HG03139 (cell line): ENCODE measurements around the gene HHATL.
"Not testable (repeated sequence)": the region's sequence is repeated elsewhere in the genome, so short reads cannot be mapped to it uniquely, and the experiment has no call there.

ENCODE experiments used
- ATAC-seq: cut with Tn5 transposase; IDR thresholded peaks from one replicate; pipeline ENCODE4 v1.9.1; 2021; ENCODE audit not compliant: unreplicated experiment

HHATL gene

DNA sequence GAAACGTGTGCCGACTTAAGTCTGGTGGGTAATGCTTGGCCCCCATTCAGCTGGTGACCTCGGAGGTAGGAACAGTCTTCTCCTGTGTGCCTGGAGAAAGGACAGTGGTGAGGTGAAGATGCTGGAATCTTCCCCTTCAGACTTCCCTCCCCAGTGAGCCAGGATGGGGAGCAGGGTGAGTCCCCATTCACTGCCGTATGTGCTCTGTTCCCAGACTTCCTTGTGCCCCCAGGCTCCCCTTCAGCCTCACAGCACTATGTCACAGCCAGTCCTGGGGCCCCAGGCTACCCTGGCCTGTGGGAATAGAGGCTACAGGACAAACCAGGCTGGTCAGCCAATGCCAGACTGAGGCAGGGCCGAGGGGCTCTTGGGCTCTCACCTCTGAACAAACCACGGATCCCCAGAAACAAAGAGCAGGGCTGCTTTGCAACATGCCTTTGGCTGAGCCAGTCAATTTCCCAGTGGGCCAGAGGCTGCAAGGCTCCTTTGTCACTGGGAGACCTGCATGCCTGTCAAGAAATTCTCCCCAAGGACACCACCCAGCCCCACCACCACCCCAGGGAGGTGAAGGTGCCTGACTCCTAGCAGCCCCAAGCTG lies 31.8 kb upstream of the HHATL start:
- ATAC-seq = no peak

- ATAC-seq = no peak
Observed at GRCh38 chr3:42733501-42734262, 31.1 kb upstream of the HHATL start.

DNA sequence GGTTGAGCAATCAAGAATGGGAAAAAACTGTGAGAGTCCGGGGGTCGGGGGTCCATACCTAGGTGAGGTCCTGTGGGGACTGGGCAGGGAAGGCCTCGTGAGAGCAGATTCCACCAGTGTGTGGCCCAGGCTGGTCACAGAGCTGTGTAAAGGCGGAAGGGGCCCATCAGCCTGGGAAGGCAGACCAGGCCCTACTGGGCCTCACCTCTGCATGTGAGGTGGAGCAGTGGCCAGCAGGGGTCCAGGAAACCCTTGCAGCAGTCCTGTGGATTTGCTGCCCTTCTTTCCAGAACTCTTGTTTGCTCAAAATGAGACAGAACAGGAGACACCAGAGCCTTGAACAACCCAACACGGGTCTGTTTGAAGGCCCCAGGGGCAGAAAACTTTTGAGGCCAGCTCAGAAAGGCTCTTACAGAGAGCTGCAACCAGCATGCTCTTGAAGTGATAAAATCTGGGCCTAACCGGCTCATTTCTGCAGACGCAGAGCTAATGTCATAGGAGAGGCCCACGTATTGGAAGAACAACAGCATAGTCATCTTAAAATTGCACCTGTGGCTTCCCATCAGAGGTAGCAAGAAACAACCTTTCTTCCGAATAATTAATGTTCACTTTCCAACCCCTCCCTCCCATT lies 30.3 kb upstream of the HHATL start:
- ATAC-seq = no peak

DNA sequence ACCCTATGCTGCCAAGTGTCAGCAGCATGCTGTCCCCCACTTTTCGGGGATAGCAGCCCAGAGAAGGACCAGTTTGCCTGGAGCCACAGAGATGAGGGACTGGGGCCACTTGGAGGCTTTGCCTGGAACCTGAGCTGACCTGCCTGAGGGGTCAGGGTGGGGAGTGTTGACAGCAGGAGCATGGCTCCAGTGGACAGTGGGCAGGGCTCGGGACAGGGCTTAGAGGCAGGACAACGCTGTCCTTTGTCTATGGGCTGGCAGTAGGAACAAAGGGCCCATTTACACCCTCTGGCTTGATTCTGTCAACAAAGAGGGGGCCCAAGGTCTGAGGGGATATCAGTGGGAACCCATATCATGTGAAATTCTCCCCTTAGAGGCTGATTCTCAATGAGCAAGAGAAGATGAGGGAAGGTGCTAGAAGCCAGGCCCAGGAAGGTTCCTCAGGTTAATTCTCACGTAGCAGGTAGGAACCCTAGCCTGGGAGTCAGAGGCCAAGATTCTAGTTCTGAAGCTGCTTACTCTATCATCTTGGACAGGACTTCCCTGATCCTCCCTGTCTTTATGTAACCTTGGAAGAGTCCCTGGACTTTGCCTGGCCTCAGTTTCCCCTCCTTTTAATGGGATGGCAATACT lies 29.7 kb upstream of the HHATL start:
- no peak for ATAC-seq

- ATAC-seq = no peak
Observed at GRCh38 chr3:42731476-42732195, 29.0 kb upstream of the HHATL start.

- ATAC-seq = no peak
Observed at GRCh38 chr3:42730706-42731420, 28.3 kb upstream of the HHATL start.

- no peak for ATAC-seq
Observed at GRCh38 chr3:42730294-42730693, 27.7 kb upstream of the HHATL start.

DNA sequence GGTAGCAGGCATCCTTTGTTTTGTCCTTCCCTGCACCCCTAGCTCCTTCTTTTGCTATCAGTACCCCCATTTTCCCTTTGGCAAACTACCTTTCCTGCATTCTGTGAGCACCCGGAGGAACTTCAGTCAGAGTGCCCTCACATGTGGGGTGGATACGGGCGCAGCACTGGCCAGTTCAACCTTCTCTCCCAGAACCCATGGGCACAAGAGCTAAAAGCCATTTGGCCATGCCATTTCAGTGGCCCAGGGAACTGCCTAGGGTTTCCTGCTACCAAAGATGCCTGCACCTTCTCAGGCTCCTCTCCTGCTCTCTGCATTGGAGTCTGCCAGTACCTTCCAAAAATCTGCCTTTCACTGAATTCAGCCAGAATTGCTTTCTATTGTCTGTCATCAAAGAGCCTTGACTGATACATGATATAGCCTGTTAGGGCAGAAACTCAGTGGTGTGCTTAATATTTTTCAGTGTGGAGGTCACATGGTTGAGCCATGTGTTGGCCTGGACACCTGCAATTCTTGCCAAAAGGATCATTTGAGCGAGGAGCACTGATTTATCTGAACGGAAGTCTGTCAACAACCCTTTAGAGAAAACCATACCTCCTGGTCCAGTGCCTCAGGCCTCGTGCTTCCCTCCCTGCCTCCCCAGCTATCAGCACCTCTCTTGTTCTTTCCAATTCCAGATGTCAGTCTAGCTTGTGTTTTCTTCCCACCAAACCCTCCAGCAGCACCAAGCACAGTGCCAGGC lies 27.0 kb upstream of the HHATL start:
- no peak for ATAC-seq

DNA sequence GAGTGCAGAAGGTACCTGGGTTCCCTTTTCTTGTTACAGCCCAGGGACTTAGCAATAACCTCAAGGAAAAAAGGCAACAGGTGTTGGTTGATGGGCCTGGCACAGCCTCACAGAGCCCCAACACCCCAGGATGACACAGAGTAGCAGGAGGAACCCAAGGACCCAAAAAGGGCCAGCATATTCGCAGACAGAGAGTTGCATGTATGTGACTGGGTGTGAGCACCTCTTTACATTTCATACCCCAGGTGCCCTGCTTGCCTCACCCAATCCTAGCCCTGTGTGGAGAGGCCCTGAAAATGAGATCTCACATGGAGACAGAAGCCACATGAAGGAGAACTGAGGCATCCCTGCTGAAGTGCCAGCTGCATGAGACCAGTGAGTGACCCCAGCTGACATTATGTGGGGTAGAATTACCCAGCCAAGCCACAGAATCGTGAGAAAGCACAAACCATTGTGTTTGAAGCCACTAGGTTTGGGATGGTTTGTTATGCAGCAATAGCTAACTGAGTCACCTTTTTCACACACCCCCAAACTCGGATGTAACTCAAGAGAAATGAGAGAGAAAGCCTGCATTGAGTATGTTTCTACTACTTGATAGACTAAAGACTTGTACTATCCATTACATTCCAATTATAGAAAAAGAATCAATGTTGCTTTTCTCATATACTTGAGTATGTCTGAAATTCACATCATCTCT lies 26.2 kb upstream of the HHATL start:
- no peak for ATAC-seq

- no peak for ATAC-seq
Observed at GRCh38 chr3:42728056-42728455, 25.5 kb upstream of the HHATL start.

DNA sequence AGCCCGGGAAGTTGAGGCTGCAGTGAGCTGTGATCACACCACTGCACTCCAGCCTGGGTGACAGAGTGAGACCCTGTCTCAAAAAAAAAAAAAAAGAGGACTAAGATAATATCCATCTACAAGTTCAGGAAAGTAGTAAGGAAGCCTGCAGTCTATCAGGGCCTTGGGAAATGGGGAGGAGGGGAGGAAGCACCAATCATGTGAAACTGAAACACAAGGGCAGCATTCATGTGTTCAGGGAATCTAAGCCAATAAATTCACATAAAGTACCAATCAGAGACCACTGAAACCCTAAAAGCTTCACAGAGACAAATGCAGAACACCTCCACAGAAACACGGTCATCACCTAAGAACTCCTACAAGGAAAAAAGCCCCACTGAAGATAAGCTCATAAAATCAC lies 22.9 kb upstream of the HHATL start:
- ATAC-seq = no peak

- ATAC-seq = no peak
Observed at GRCh38 chr3:42723219-42723618, 20.6 kb upstream of the HHATL start.

DNA sequence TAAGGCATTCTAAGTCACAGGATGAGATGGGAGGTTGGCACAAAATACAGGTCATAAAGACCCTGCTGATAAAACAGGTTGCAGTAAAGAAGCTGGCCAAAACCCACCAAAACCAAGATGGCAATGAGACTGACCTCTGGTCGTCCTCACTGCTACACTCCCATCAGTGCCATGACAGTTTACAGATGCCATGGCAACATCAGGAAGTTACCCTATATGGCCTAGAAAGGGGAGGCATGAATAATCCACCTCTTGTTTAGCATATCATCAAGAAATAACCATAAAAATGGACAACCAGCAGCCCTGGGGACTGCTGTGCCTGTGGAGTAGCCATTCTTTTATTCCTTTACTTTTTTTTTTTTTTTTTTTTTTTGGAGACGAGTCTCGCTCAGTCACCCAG lies 19.8 kb upstream of the HHATL start:
- not testable (repeated sequence) for ATAC-seq

DNA sequence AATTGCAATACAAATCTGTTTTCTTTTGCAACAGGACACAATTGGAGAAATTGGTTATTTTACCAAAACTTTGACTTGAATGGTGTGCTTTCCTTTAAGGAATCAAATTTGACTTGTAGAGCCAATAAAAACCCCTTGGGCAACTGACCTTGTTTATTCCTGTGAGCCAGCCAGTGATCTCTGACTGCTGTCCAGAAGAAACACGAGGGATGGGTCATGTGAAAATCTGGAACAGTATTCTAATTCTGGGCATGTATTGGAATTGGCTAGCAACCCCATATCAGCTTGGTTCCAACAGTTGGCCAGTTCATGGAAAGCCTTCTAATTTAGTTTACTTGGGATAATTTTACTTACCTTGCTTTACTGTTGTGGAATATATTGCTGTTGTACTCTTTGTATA lies 19.1 kb upstream of the HHATL start:
- ATAC-seq = no peak

DNA sequence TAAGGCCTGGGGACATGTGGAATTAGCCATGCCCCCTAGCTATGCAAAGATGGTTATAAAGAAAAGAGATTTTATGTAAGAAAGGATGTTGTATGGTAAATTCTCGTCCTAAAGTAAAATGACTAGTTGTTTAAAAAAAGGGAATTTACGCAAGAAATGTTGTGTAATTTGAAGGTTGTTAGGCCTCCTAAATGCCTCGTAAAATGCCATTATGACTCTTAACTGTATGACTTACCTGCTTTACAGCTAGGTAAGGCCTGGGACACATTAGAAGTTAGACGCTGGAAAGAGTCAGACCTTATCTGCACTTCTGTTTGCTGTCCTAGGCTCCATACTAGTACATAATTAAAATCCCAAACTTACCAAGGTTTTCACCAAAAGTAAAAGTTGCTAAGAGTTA lies 17.5 kb upstream of the HHATL start:
- ATAC-seq = no peak

GRCh38 chr3:42719002-42719401 lies 16.4 kb upstream of the HHATL start:
- ATAC-seq = no peak

- ATAC-seq = no peak
Observed at GRCh38 chr3:42718338-42718737, 15.7 kb upstream of the HHATL start.

DNA sequence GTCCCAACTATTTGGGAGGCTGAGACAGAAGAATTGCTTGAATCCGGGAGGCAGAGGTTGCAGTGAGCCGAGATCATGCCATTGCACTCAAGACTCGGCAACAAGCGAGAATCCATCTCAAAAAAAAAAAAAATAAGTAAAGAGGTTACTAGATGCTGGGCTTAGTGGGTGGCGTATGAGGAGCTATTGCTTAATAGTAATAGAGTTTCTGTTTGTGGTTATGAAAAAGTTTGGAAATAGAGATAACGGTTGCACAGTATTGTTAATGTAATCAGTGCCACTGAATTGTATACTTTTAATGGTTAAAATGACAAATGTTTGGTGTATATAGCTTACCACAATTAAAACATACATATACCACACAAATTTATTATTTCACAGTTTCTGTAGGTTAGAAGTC lies 14.7 kb upstream of the HHATL start:
- ATAC-seq = no peak

GRCh38 chr3:42714171-42714852 lies 11.7 kb upstream of the HHATL start:
- ATAC-seq = no peak
